GM23338 (cell line): ENCODE results near the gene DYNC2H1. TPM values are rescaled to one million over a fixed set of nuclear protein-coding genes. Genes with fewer than 3 reads are reported as not detected.

ENCODE experiments used
- ATAC-seq: fragments of 200-7000 bp; cut with Tn5 transposase; 3 replicates; pipeline ENCODE4 v1.9.1; 2020
- DNase-seq: peaks from one replicate; pipeline ENCODE4 v3.0.0-alpha.2; 2015; ENCODE audit warnings: low spot score
- H2AFZ ChIP-seq: fragments of 200-600 bp; sonication (generic); 2 replicates; pipeline ENCODE4 v1.8.0; 2016; ENCODE audit warnings: antibody characterized with exemption, mild to moderate bottlenecking, moderate library complexity
- H3F3A ChIP-seq: fragments of 200-600 bp; sonication (generic); replicated peaks from 2 replicates; pipeline ENCODE4 v1.8.0; 2017; ENCODE audit warnings: antibody characterized with exemption, mixed run types, low read depth
- H3K27ac ChIP-seq: fragments of 200-600 bp; sonication (generic); 2 replicates; pipeline ENCODE4 v1.6.1; 2016; ENCODE audit warnings: low read depth
- H3K27me3 ChIP-seq: fragments of 200-600 bp; sonication (generic); 2 replicates; pipeline ENCODE4 v1.8.0; 2016; ENCODE audit warnings: mild to moderate bottlenecking, mixed run types, moderate library complexity; ENCODE audit not compliant: insufficient read depth
- H3K36me3 ChIP-seq: fragments of 200-600 bp; sonication (generic); 2 replicates; pipeline ENCODE4 v1.8.0; 2016; ENCODE audit warnings: mild to moderate bottlenecking; ENCODE audit not compliant: insufficient read depth
- H3K4me1 ChIP-seq: fragments of 200-600 bp; sonication (generic); 2 replicates; pipeline ENCODE4 v1.8.0; 2016; ENCODE audit warnings: mild to moderate bottlenecking, moderate library complexity; ENCODE audit not compliant: insufficient read depth
- H3K4me2 ChIP-seq: fragments of 200-600 bp; sonication (generic); 2 replicates; pipeline ENCODE4 v1.7.1; 2017; ENCODE audit warnings: mixed run types
- H3K4me3 ChIP-seq: fragments of 200-600 bp; sonication (generic); 2 replicates; pipeline ENCODE4 v1.6.1; 2016; ENCODE audit warnings: mixed run types
- H3K79me2 ChIP-seq: fragments of 200-600 bp; sonication (generic); replicated peaks from 2 replicates; pipeline ENCODE4 v1.8.0; 2017; ENCODE audit warnings: mild to moderate bottlenecking; ENCODE audit not compliant: insufficient read depth
- H3K9me2 ChIP-seq: fragments of 200-600 bp; sonication (generic); 2 replicates; pipeline ENCODE4 v1.8.0; 2017; ENCODE audit not compliant: insufficient read depth
- H4K20me1 ChIP-seq: fragments of 200-600 bp; sonication (generic); replicated peaks from 2 replicates; pipeline ENCODE4 v1.8.0; 2017; ENCODE audit warnings: mild to moderate bottlenecking; ENCODE audit not compliant: insufficient read depth
- H3K27ac Mint-ChIP-seq: 2 replicates; pipeline ENCODE4 v1.8.0; 2020; ENCODE audit warnings: inconsistent platforms, mild to moderate bottlenecking, moderate library complexity, mixed read lengths
- H3K27me3 Mint-ChIP-seq: 3 replicates; pipeline ENCODE4 v1.8.0; 2022; ENCODE audit warnings: low read depth, mild to moderate bottlenecking, moderate library complexity, mixed read lengths, inconsistent platforms; ENCODE audit not compliant: insufficient read depth, poor library complexity
- H3K36me3 Mint-ChIP-seq: 3 replicates; pipeline ENCODE4 v1.8.0; 2021; ENCODE audit warnings: low read depth, mild to moderate bottlenecking, inconsistent platforms, moderate library complexity, mixed read lengths
- H3K4me1 Mint-ChIP-seq: 3 replicates; pipeline ENCODE4 v1.8.0; 2020; ENCODE audit warnings: mild to moderate bottlenecking, inconsistent platforms, mixed read lengths
- H3K4me3 Mint-ChIP-seq: 3 replicates; pipeline ENCODE4 v1.8.0; 2021; ENCODE audit warnings: moderate library complexity, mild to moderate bottlenecking, inconsistent platforms, mixed read lengths
- H3K9me3 Mint-ChIP-seq: 3 replicates; pipeline ENCODE4 v1.8.0; 2020; ENCODE audit warnings: moderate library complexity, mild to moderate bottlenecking, inconsistent platforms, mixed read lengths
- CREB1 ChIP-seq: fragments of 250-450 bp; sonication (Bioruptor Pico); IDR thresholded peaks from 2 replicates; pipeline ENCODE4 v1.5.0; 2020; ENCODE audit warnings: low read depth, mild to moderate bottlenecking, moderate library complexity
- EZH2 ChIP-seq: fragments of 200-600 bp; sonication (generic); IDR thresholded peaks from one replicate; pipeline ENCODE4 v1.8.0; 2017; ENCODE audit warnings: antibody characterized with exemption, mild to moderate bottlenecking, low read depth; ENCODE audit not compliant: unreplicated experiment
- EZH2phosphoT487 ChIP-seq: fragments of 200-600 bp; sonication (generic); IDR thresholded peaks from one replicate; pipeline ENCODE4 v1.8.1; 2018; ENCODE audit warnings: antibody characterized with exemption; ENCODE audit not compliant: unreplicated experiment
- JUNB ChIP-seq: IDR thresholded peaks from one replicate; pipeline ENCODE4 v1.6.1; 2016; ENCODE audit warnings: antibody characterized with exemption; ENCODE audit not compliant: unreplicated experiment
- NANOG ChIP-seq: IDR thresholded peaks from 2 replicates; pipeline ENCODE4 v1.6.1; 2016; ENCODE audit warnings: antibody characterized with exemption, borderline replicate concordance
- POLR2AphosphoS5 ChIP-seq: IDR thresholded peaks from 2 replicates; pipeline ENCODE4 v1.6.1; 2016; ENCODE audit warnings: antibody characterized with exemption, low read depth
- STAT1 ChIP-seq: IDR thresholded peaks from one replicate; pipeline ENCODE4 v1.6.1; 2016; ENCODE audit warnings: antibody characterized with exemption; ENCODE audit not compliant: unreplicated experiment
- ZNF114 ChIP-seq: fragments of 250-450 bp; sonication (Bioruptor Pico); IDR thresholded peaks from 2 replicates; pipeline ENCODE4 v1.5.0; 2020; ENCODE audit warnings: mild to moderate bottlenecking, moderate library complexity
- ZNF331 ChIP-seq: fragments of 250-450 bp; sonication (Bioruptor Pico); IDR thresholded peaks from 2 replicates; pipeline ENCODE4 v1.5.0; 2020; ENCODE audit warnings: low read depth, mild to moderate bottlenecking, moderate library complexity
- polyA plus RNA-seq: library from polyadenylated mRNA; unstranded; fragments of >200 nt; fragmentation: Nextera tagmentation; extraction: Ambion mirVana; gene quantifications from 2 replicates; pipeline ENCODE4 v1.2.1, GENCODE V29; 2016
- total RNA-seq: library from RNA; depleted of rRNA; stranded (reverse); fragments of >200 nt; shearing (Covaris generic); gene quantifications from 2 replicates; pipeline ENCODE4 v1.2.3, GENCODE V29; 2014
- TF ChIP-seq, protein P1 (sequence below): IDR thresholded peaks from one replicate; pipeline ENCODE4 v1.6.1; 2018; ENCODE audit warnings: antibody characterized with exemption; ENCODE audit not compliant: unreplicated experiment
- TF ChIP-seq, protein P2 (sequence below): fragments of 250-450 bp; sonication (Bioruptor Pico); IDR thresholded peaks from 2 replicates; pipeline ENCODE4 v1.5.0; 2020; ENCODE audit warnings: mild to moderate bottlenecking, moderate library complexity
- TF ChIP-seq, protein P3 (sequence below), 2 experiments: fragments of 200-600 bp in 1 of 2; sonication (generic) in 1 of 2; conservative IDR thresholded peaks; 2 replicates each; pipeline versions ENCODE4 v1.5.1 to v1.6.1; 2016 to 2017; ENCODE audit warnings: antibody characterized with exemption in 2 of 2, low read depth in 2 of 2, mild to moderate bottlenecking in 2 of 2, moderate library complexity in 1 of 2
- TF ChIP-seq, protein P4 (sequence below): IDR thresholded peaks from 2 replicates; pipeline ENCODE4 v1.6.1; 2016; ENCODE audit warnings: antibody characterized with exemption

DYNC2H1 gene
- total and polyA plus RNA-seq, 2 experiments from 2014 or later: 19.3 to 22.5 TPM

DNA sequence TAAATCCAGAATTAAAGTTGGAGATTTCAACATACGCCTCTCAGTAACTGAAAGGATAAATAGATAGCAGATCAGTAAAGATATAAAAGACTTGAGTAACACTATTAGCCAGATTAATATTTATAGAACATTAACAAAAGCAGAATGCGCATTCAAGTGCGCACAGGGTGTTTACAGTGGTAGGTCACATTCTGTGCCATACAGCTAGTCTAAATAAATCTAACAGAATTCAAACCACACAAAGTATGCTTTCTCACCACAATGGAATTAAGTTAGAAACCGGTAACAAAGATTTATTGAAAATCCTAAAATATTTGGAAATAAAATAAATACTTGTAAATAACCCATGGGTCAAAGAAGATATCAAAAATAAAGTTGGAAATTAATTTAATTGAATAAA lies 341.0 kb downstream of the DYNC2H1 start:
- H3K27ac Mint-ChIP-seq: no peak overlapping the region
- Histone ChIP-seq H3K27me3 (no peaks in the 10 kb centered on the region), H3K79me2 (no peaks in the 10 kb centered on the region), H3K4me1 (peaks cover 10% of the 10 kb centered on the region; the same call in 1 of the 2 replicates), H3K27ac (no peak overlapping the region), H3K36me3 (no peaks in the 10 kb centered on the region), H4K20me1 (no peaks in the 10 kb centered on the region), H3K9me2 (no peaks in the 10 kb centered on the region), H2AFZ (no peak overlapping the region), H3K4me3 (no peak overlapping the region), H3F3A (no peaks in the 10 kb centered on the region), H3K4me2 (no peak overlapping the region)
- H3K36me3 Mint-ChIP-seq: no peaks in the 10 kb centered on the region
- TF ChIP-seq, protein P1, sequence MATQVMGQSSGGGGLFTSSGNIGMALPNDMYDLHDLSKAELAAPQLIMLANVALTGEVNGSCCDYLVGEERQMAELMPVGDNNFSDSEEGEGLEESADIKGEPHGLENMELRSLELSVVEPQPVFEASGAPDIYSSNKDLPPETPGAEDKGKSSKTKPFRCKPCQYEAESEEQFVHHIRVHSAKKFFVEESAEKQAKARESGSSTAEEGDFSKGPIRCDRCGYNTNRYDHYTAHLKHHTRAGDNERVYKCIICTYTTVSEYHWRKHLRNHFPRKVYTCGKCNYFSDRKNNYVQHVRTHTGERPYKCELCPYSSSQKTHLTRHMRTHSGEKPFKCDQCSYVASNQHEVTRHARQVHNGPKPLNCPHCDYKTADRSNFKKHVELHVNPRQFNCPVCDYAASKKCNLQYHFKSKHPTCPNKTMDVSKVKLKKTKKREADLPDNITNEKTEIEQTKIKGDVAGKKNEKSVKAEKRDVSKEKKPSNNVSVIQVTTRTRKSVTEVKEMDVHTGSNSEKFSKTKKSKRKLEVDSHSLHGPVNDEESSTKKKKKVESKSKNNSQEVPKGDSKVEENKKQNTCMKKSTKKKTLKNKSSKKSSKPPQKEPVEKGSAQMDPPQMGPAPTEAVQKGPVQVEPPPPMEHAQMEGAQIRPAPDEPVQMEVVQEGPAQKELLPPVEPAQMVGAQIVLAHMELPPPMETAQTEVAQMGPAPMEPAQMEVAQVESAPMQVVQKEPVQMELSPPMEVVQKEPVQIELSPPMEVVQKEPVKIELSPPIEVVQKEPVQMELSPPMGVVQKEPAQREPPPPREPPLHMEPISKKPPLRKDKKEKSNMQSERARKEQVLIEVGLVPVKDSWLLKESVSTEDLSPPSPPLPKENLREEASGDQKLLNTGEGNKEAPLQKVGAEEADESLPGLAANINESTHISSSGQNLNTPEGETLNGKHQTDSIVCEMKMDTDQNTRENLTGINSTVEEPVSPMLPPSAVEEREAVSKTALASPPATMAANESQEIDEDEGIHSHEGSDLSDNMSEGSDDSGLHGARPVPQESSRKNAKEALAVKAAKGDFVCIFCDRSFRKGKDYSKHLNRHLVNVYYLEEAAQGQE: no peak
- TF ChIP-seq NANOG (no peak), POLR2AphosphoS5 (no peak), CREB1 (CRISPR knock-in tag) (no peak), JUNB (no peak), STAT1 (no peak), EZH2 (no peak), ZNF331 (CRISPR knock-in tag) (no peak), ZNF114 (CRISPR knock-in tag) (no peak), EZH2phosphoT487 (no peak)
- TF ChIP-seq, protein P2, sequence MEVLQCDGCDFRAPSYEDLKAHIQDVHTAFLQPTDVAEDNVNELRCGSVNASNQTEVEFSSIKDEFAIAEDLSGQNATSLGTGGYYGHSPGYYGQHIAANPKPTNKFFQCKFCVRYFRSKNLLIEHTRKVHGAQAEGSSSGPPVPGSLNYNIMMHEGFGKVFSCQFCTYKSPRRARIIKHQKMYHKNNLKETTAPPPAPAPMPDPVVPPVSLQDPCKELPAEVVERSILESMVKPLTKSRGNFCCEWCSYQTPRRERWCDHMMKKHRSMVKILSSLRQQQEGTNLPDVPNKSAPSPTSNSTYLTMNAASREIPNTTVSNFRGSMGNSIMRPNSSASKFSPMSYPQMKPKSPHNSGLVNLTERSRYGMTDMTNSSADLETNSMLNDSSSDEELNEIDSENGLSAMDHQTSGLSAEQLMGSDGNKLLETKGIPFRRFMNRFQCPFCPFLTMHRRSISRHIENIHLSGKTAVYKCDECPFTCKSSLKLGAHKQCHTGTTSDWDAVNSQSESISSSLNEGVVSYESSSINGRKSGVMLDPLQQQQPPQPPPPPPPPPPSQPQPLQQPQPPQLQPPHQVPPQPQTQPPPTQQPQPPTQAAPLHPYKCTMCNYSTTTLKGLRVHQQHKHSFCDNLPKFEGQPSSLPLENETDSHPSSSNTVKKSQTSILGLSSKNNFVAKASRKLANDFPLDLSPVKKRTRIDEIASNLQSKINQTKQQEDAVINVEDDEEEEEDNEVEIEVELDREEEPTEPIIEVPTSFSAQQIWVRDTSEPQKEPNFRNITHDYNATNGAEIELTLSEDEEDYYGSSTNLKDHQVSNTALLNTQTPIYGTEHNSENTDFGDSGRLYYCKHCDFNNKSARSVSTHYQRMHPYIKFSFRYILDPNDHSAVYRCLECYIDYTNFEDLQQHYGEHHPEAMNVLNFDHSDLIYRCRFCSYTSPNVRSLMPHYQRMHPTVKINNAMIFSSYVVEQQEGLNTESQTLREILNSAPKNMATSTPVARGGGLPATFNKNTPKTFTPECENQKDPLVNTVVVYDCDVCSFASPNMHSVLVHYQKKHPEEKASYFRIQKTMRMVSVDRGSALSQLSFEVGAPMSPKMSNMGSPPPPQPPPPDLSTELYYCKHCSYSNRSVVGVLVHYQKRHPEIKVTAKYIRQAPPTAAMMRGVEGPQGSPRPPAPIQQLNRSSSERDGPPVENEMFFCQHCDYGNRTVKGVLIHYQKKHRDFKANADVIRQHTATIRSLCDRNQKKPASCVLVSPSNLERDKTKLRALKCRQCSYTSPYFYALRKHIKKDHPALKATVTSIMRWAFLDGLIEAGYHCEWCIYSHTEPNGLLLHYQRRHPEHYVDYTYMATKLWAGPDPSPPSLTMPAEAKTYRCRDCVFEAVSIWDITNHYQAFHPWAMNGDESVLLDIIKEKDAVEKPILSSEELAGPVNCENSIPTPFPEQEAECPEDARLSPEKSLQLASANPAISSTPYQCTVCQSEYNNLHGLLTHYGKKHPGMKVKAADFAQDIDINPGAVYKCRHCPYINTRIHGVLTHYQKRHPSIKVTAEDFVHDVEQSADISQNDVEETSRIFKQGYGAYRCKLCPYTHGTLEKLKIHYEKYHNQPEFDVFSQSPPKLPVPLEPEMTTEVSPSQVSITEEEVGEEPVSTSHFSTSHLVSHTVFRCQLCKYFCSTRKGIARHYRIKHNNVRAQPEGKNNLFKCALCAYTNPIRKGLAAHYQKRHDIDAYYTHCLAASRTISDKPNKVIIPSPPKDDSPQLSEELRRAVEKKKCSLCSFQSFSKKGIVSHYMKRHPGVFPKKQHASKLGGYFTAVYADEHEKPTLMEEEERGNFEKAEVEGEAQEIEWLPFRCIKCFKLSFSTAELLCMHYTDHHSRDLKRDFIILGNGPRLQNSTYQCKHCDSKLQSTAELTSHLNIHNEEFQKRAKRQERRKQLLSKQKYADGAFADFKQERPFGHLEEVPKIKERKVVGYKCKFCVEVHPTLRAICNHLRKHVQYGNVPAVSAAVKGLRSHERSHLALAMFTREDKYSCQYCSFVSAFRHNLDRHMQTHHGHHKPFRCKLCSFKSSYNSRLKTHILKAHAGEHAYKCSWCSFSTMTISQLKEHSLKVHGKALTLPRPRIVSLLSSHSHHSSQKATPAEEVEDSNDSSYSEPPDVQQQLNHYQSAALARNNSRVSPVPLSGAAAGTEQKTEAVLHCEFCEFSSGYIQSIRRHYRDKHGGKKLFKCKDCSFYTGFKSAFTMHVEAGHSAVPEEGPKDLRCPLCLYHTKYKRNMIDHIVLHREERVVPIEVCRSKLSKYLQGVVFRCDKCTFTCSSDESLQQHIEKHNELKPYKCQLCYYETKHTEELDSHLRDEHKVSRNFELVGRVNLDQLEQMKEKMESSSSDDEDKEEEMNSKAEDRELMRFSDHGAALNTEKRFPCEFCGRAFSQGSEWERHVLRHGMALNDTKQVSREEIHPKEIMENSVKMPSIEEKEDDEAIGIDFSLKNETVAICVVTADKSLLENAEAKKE: no peak
- TF ChIP-seq, protein P3, sequence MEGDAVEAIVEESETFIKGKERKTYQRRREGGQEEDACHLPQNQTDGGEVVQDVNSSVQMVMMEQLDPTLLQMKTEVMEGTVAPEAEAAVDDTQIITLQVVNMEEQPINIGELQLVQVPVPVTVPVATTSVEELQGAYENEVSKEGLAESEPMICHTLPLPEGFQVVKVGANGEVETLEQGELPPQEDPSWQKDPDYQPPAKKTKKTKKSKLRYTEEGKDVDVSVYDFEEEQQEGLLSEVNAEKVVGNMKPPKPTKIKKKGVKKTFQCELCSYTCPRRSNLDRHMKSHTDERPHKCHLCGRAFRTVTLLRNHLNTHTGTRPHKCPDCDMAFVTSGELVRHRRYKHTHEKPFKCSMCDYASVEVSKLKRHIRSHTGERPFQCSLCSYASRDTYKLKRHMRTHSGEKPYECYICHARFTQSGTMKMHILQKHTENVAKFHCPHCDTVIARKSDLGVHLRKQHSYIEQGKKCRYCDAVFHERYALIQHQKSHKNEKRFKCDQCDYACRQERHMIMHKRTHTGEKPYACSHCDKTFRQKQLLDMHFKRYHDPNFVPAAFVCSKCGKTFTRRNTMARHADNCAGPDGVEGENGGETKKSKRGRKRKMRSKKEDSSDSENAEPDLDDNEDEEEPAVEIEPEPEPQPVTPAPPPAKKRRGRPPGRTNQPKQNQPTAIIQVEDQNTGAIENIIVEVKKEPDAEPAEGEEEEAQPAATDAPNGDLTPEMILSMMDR (conservative IDR thresholded peaks at IDR 0.05; ENCODE audit: low read depth in 2 of 2): no peak
- TF ChIP-seq, protein P4, sequence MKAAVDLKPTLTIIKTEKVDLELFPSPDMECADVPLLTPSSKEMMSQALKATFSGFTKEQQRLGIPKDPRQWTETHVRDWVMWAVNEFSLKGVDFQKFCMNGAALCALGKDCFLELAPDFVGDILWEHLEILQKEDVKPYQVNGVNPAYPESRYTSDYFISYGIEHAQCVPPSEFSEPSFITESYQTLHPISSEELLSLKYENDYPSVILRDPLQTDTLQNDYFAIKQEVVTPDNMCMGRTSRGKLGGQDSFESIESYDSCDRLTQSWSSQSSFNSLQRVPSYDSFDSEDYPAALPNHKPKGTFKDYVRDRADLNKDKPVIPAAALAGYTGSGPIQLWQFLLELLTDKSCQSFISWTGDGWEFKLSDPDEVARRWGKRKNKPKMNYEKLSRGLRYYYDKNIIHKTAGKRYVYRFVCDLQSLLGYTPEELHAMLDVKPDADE: no peak
- peaks cover 16% of the 10 kb centered on the region for H3K4me1 Mint-ChIP-seq
- no peak overlapping the region for H3K4me3 Mint-ChIP-seq
- DNase-seq: no peak
- no peaks in the 10 kb centered on the region for H3K9me3 Mint-ChIP-seq
- H3K27me3 Mint-ChIP-seq: no peaks in the 10 kb centered on the region
- no peak for ATAC-seq
